ENCODE results near the gene CUL3. TPM values are rescaled to one million over a fixed set of nuclear protein-coding genes. Genes with fewer than 3 reads are reported as not detected.

The CUL3 gene
- polyA plus RNA-seq, 3 donors: 12.3 to 28.7 (median 12.9) TPM

- Histone ChIP-seq H3K36me3 (replicated peaks in 1 of 2; ENCODE audit: control insufficient read depth in 1 of 2, insufficient read depth in 2 of 2, low read length in 2 of 2) (peaks cover 0 to 2% of the 10 kb centered on the region in 2 donors), H3K27ac (ENCODE audit: low read depth in 1 of 2, low read length in 2 of 2) (no peak overlapping the region), H2AFZ (ENCODE audit: insufficient read depth, low read depth, low read length, poor library complexity, severe bottlenecking) (no peak overlapping the region), H3K4me1 (ENCODE audit: control insufficient read depth in 1 of 2, insufficient read depth in 2 of 2, low read length in 2 of 2) (peaks cover 44 to 46% of the 10 kb centered on the region in 2 donors), H3K27me3 (ENCODE audit: control insufficient read depth in 2 of 2, insufficient read depth in 2 of 2, low read length in 2 of 2) (no peaks in the 10 kb centered on the region), H3K79me2 (ENCODE audit: insufficient read depth, low read length) (peaks cover 96% of the 10 kb centered on the region), H3K4me2 (replicated peaks; ENCODE audit: extremely low read depth, low read length, poor library complexity, severe bottlenecking) (no peak overlapping the region), H3K9me3 (replicated peaks in 1 of 2; ENCODE audit: control insufficient read depth in 1 of 2, insufficient read depth in 1 of 2, low read length in 2 of 2) (no peaks in the 10 kb centered on the region), H4K20me1 (ENCODE audit: insufficient read depth, low read length) (peaks cover 93% of the 10 kb centered on the region), H3K4me3 (replicated peaks in 1 of 3; ENCODE audit: low read depth in 2 of 3, low read length in 3 of 3) (no peak overlapping the region), H3K9ac (ENCODE audit: insufficient read depth, low read length, poor library complexity, severe bottlenecking) (no peak overlapping the region)
- Mint-ChIP-seq H3K4me3 (no peak overlapping the region), H3K27ac (no peak overlapping the region), H3K4me1 (peaks cover 68% of the 10 kb centered on the region), H3K36me3 (peaks cover 2 to 11% of the 10 kb centered on the region in 2 donors), H3K9me3 (peaks cover 0 to 2% (median 0%) of the 10 kb centered on the region in 7 donors), H3K27me3 (ENCODE audit: low read depth in 3 of 3) (no peaks in the 10 kb centered on the region)
- intact Hi-C loops (cut with micrococcal nuclease): loop anchor here in 1 of 2 donors (10.0 kb wide), 1 partner anchor 625 kb away; the partner anchor contains the start of gene MRPL44
- no peak for DNase-seq
- no peak for TF ChIP-seq CTCF (IDR thresholded peaks at IDR 0.05)
- 99% methylated on average over 9 of the region's 12 CpGs for WGBS (ENCODE audit: insufficient coverage)
Observed at GRCh38 chr2:224580248-224580647, 4.9 kb downstream of the CUL3 start.

GRCh38 chr2:224579411-224579810 is 5.8 kb downstream of the CUL3 start:
- no CpG with 5 or more reads among the region's 2 CpGs for WGBS (ENCODE audit: insufficient coverage)
- Histone ChIP-seq H4K20me1 (ENCODE audit: insufficient read depth, low read length) (peaks cover 100% of the 10 kb centered on the region), H3K4me1 (ENCODE audit: control insufficient read depth in 1 of 2, insufficient read depth in 2 of 2, low read length in 2 of 2) (peaks cover 52 to 53% of the 10 kb centered on the region in 2 donors), H3K9ac (ENCODE audit: insufficient read depth, low read length, poor library complexity, severe bottlenecking) (no peak overlapping the region), H3K79me2 (ENCODE audit: insufficient read depth, low read length) (peaks cover 100% of the 10 kb centered on the region), H3K27me3 (ENCODE audit: control insufficient read depth in 2 of 2, insufficient read depth in 2 of 2, low read length in 2 of 2) (no peaks in the 10 kb centered on the region), H3K36me3 (replicated peaks in 1 of 2; ENCODE audit: control insufficient read depth in 1 of 2, insufficient read depth in 2 of 2, low read length in 2 of 2) (peaks cover 0 to 2% of the 10 kb centered on the region in 2 donors), H3K9me3 (replicated peaks in 1 of 2; ENCODE audit: control insufficient read depth in 1 of 2, insufficient read depth in 1 of 2, low read length in 2 of 2) (no peaks in the 10 kb centered on the region), H3K27ac (ENCODE audit: low read depth in 1 of 2, low read length in 2 of 2) (peak overlapping the region in 1 of 2 donors; percentile 66), H3K4me3 (replicated peaks in 1 of 3; ENCODE audit: low read depth in 2 of 3, low read length in 3 of 3) (no peak overlapping the region), H2AFZ (ENCODE audit: insufficient read depth, low read depth, low read length, poor library complexity, severe bottlenecking) (no peak overlapping the region), H3K4me2 (replicated peaks; ENCODE audit: extremely low read depth, low read length, poor library complexity, severe bottlenecking) (peak overlapping the region; percentile 11)
- Mint-ChIP-seq H3K27ac (peak overlapping the region in 6 of 7 donors; percentile 4 to 75 (median 22)), H3K9me3 (peaks cover 0 to 2% (median 0%) of the 10 kb centered on the region in 7 donors), H3K27me3 (ENCODE audit: low read depth in 3 of 3) (no peaks in the 10 kb centered on the region), H3K4me3 (peak overlapping the region in 1 of 2 donors; percentile 12), H3K4me1 (peaks cover 76% of the 10 kb centered on the region), H3K36me3 (peaks cover 2 to 11% of the 10 kb centered on the region in 2 donors)
- TF ChIP-seq CTCF (IDR thresholded peaks at IDR 0.05): no peak
- intact Hi-C loops (cut with micrococcal nuclease): no loop called here
- no peak for DNase-seq
